Activated T-cell treated with anti-CD3 and anti-CD28 coated beads for 48 hours (primary cell): ENCODE data around the gene ICA1.

ENCODE experiments used
- DNase-seq: peaks from one replicate; pipeline ENCODE4 v3.0.0-alpha.2; 2020; ENCODE audit warnings: low read depth

ICA1 gene

GRCh38 chr7:8160250-8160649 is 101.7 kb downstream of the ICA1 start:
- no peak for DNase-seq

GRCh38 chr7:8159595-8159994 is 102.4 kb downstream of the ICA1 start:
- no peak for DNase-seq

GRCh38 chr7:8157296-8157695 is 104.7 kb downstream of the ICA1 start:
- no peak for DNase-seq

GRCh38 chr7:8155836-8156235 is 106.1 kb downstream of the ICA1 start:
- no peak for DNase-seq

GRCh38 chr7:8154272-8154671 is 107.7 kb downstream of the ICA1 start:
- DNase-seq, result no peak

- no peak for DNase-seq
Observed at GRCh38 chr7:8152489-8153192, 109.3 kb downstream of the ICA1 start.

GRCh38 chr7:8151161-8151725 is 110.7 kb downstream of the ICA1 start:
- no peak for DNase-seq

GRCh38 chr7:8149222-8149621 is 112.7 kb downstream of the ICA1 start:
- DNase-seq, result no peak

- DNase-seq, result no peak
Observed at GRCh38 chr7:8147760-8148463, 114.1 kb downstream of the ICA1 start.

GRCh38 chr7:8146788-8147413 is 115.1 kb downstream of the ICA1 start:
- no peak for DNase-seq

GRCh38 chr7:8146106-8146787 is 115.7 kb downstream of the ICA1 start:
- DNase-seq, result no peak

- DNase-seq, result no peak
Observed at GRCh38 chr7:8144856-8145255, 117.1 kb downstream of the ICA1 start.

- no peak for DNase-seq
Observed at GRCh38 chr7:8143151-8143874, 118.7 kb downstream of the ICA1 start.

- no peak for DNase-seq
Observed at GRCh38 chr7:8142477-8142876, 119.5 kb downstream of the ICA1 start.

GRCh38 chr7:8141070-8141469 is 120.9 kb downstream of the ICA1 start:
- DNase-seq, result no peak

- no peak for DNase-seq
Observed at GRCh38 chr7:8136051-8136730, 125.8 kb downstream of the ICA1 start.

GRCh38 chr7:8135417-8135816 is 126.5 kb downstream of the ICA1 start:
- DNase-seq, result no peak

- no peak for DNase-seq
Observed at GRCh38 chr7:8134089-8134733, 127.8 kb downstream of the ICA1 start.

- DNase-seq, result no peak
Observed at GRCh38 chr7:8133188-8133848, 128.6 kb downstream of the ICA1 start.
